Mesenchymal stem cell (in vitro differentiated cells and primary cell): ENCODE data around the gene SRSF4.
"Not testable (repeated sequence)": the region's sequence is repeated elsewhere in the genome, so short reads cannot be mapped to it uniquely, and the experiment has no call there.

Source experiments
- DNase-seq: peaks from one replicate; pipeline ENCODE4 v3.0.0-alpha.2; 2013
- H2AFZ ChIP-seq: one replicate; pipeline ENCODE4 v1.6.1; 2013; ENCODE audit warnings: low read depth, mild to moderate bottlenecking, control low read depth, inconsistent platforms, low read length, moderate library complexity
- H2AK5ac ChIP-seq: 2 replicates; pipeline ENCODE4 v1.6.1; 2013; ENCODE audit warnings: low read length, moderate library complexity, mild to moderate bottlenecking, inconsistent platforms; ENCODE audit not compliant: severe bottlenecking
- H2BK120ac ChIP-seq: one replicate; pipeline ENCODE4 v1.6.1; 2013; ENCODE audit warnings: low read depth, mild to moderate bottlenecking, inconsistent platforms, low read length, moderate library complexity
- H2BK12ac ChIP-seq, 2 experiments: one replicate each; pipeline ENCODE4 v1.6.1; 2013; ENCODE audit warnings: inconsistent platforms in 2 of 2, low read length in 2 of 2, mild to moderate bottlenecking in 2 of 2, moderate library complexity in 2 of 2, control low read depth in 1 of 2
- H2BK15ac ChIP-seq: one replicate; pipeline ENCODE4 v1.6.1; 2013; ENCODE audit warnings: mild to moderate bottlenecking, low read depth, inconsistent platforms; ENCODE audit not compliant: poor library complexity, severe bottlenecking
- H2BK5ac ChIP-seq: 2 replicates; pipeline ENCODE4 v1.6.1; 2013; ENCODE audit warnings: low read depth, mild to moderate bottlenecking, low read length, control low read depth, inconsistent platforms; ENCODE audit not compliant: poor library complexity, severe bottlenecking
- H3K14ac ChIP-seq, 2 experiments: one replicate each; pipeline ENCODE4 v1.6.1; 2013; ENCODE audit warnings: inconsistent platforms in 2 of 2, low read length in 2 of 2, control low read depth in 1 of 2, mild to moderate bottlenecking in 1 of 2, moderate library complexity in 1 of 2
- H3K18ac ChIP-seq, 2 experiments: one replicate each; pipeline ENCODE4 v1.6.1; 2013; ENCODE audit warnings: inconsistent platforms in 2 of 2, low read length in 2 of 2, control low read depth in 1 of 2, low read depth in 1 of 2, mild to moderate bottlenecking in 1 of 2
- H3K23ac ChIP-seq, 2 experiments: one replicate each; pipeline ENCODE4 v1.6.1; 2013; ENCODE audit warnings: inconsistent platforms in 2 of 2, low read length in 2 of 2, mild to moderate bottlenecking in 2 of 2, moderate library complexity in 2 of 2, control low read depth in 1 of 2
- H3K27ac ChIP-seq: 2 replicates; pipeline ENCODE4 v1.5.1; 2013; ENCODE audit warnings: mild to moderate bottlenecking, moderate library complexity, low read length, control low read depth, inconsistent platforms; ENCODE audit not compliant: poor library complexity, severe bottlenecking
- H3K27me3 ChIP-seq, 2 experiments: 2 replicates each; pipeline versions ENCODE4 v1.6.1 to v1.7.0; 2013; ENCODE audit warnings: low read length in 2 of 2, mild to moderate bottlenecking in 2 of 2, moderate library complexity in 2 of 2, control low read depth in 1 of 2, inconsistent platforms in 1 of 2; ENCODE audit not compliant: control insufficient read depth in 1 of 2, insufficient read depth in 1 of 2
- H3K36me3 ChIP-seq, 2 experiments: 2 replicates each; pipeline versions ENCODE4 v1.6.1 to v1.7.0; 2013; ENCODE audit warnings: low read length in 2 of 2, control low read depth in 1 of 2, inconsistent platforms in 1 of 2, low read depth in 1 of 2, mild to moderate bottlenecking in 1 of 2; ENCODE audit not compliant: insufficient read depth in 2 of 2, control insufficient read depth in 1 of 2
- H3K4ac ChIP-seq, 2 experiments: one replicate each; pipeline ENCODE4 v1.6.1; 2013; ENCODE audit warnings: inconsistent platforms in 2 of 2, low read length in 2 of 2, mild to moderate bottlenecking in 2 of 2, moderate library complexity in 2 of 2, control low read depth in 1 of 2, low read depth in 1 of 2
- H3K4me1 ChIP-seq: 2 replicates; pipeline ENCODE4 v1.6.1; 2013; ENCODE audit warnings: low read depth, low read length, control low read depth; ENCODE audit not compliant: control insufficient read depth, insufficient read depth
- H3K4me2 ChIP-seq: 2 replicates; pipeline ENCODE4 v1.6.1; 2013; ENCODE audit warnings: low read length, mild to moderate bottlenecking, inconsistent platforms; ENCODE audit not compliant: poor library complexity, severe bottlenecking
- H3K4me3 ChIP-seq, 2 experiments: 2 replicates each; pipeline versions ENCODE4 v1.5.1 to v1.7.0; 2013; ENCODE audit warnings: low read length in 2 of 2, mild to moderate bottlenecking in 2 of 2, control low read depth in 1 of 2, low read depth in 1 of 2; ENCODE audit not compliant: insufficient read depth in 1 of 2
- H3K79me1 ChIP-seq: replicated peaks from 2 replicates; pipeline ENCODE4 v1.6.1; 2013; ENCODE audit warnings: mild to moderate bottlenecking, control low read depth, low read length, inconsistent platforms; ENCODE audit not compliant: poor library complexity, severe bottlenecking
- H3K9ac ChIP-seq: 2 replicates; pipeline ENCODE4 v1.7.0; 2013; ENCODE audit warnings: mild to moderate bottlenecking, low read length, moderate library complexity
- H3K9me3 ChIP-seq: 2 replicates; pipeline ENCODE4 v1.7.0; 2013; ENCODE audit warnings: mild to moderate bottlenecking, low read length; ENCODE audit not compliant: control insufficient read depth
- H4K8ac ChIP-seq: one replicate; pipeline ENCODE4 v1.6.1; 2013; ENCODE audit warnings: inconsistent platforms, mild to moderate bottlenecking, low read length, moderate library complexity
- H4K91ac ChIP-seq: one replicate; pipeline ENCODE4 v1.6.1; 2013; ENCODE audit warnings: mild to moderate bottlenecking, low read length, inconsistent platforms
- WGBS: methylation state at CpG from one replicate; pipeline ENCODE4 v1.1.7; 2013; ENCODE audit warnings: mixed read lengths; 5-methylcytosine and 5-hydroxymethylcytosine counted together

SRSF4 gene

GRCh38 chr1:29131056-29131455, 50.6 kb downstream of the SRSF4 start:
- not testable (repeated sequence) for H2AK5ac ChIP-seq, H2BK120ac ChIP-seq, H3K9me3 ChIP-seq, H3K36me3 ChIP-seq, H2AFZ ChIP-seq, DNase-seq, H3K23ac ChIP-seq, H4K8ac ChIP-seq, H4K91ac ChIP-seq, H3K18ac ChIP-seq, H3K9ac ChIP-seq, H3K14ac ChIP-seq, H2BK12ac ChIP-seq, H3K27ac ChIP-seq, H3K4me3 ChIP-seq, H2BK15ac ChIP-seq, H3K4me2 ChIP-seq, H3K79me1 ChIP-seq, H2BK5ac ChIP-seq, H3K4me1 ChIP-seq, H3K4ac ChIP-seq
- peaks cover 6 to 30% of the 10 kb centered on the region in 2 experiments for H3K27me3 ChIP-seq
- 97% methylated on average over 29 of the region's 29 CpGs for WGBS

- Histone ChIP-seq H3K9me3 (no peaks in the 10 kb centered on the region), H4K91ac (no peak overlapping the region), H3K18ac (no peak overlapping the region), H3K27ac (no peak overlapping the region), H3K4me2 (no peak overlapping the region), H2BK12ac (no peak overlapping the region), H4K8ac (no peak overlapping the region), H2BK120ac (no peak overlapping the region), H3K79me1 (no peaks in the 10 kb centered on the region), H3K9ac (no peak overlapping the region), H3K27me3 (peaks cover 6 to 23% of the 10 kb centered on the region in 2 experiments), H3K36me3 (no peaks in the 10 kb centered on the region), H2AFZ (no peak overlapping the region), H3K23ac (no peak overlapping the region), H2BK15ac (no peak overlapping the region), H3K4me3 (no peak overlapping the region), H3K14ac (no peak overlapping the region), H3K4me1 (peaks cover 2% of the 10 kb centered on the region), H2BK5ac (no peak overlapping the region), H3K4ac (no peak overlapping the region), H2AK5ac (no peak overlapping the region)
- no peak for DNase-seq
- WGBS = 92% methylated on average over 5 of the region's 5 CpGs
Observed at GRCh38 chr1:29129916-29130315, 51.8 kb downstream of the SRSF4 start.

- Histone ChIP-seq H4K8ac (no peak overlapping the region), H2AK5ac (no peak overlapping the region), H3K9ac (no peak overlapping the region), H2BK5ac (no peak overlapping the region), H3K4me1 (peaks cover 8% of the 10 kb centered on the region), H3K18ac (no peak overlapping the region), H3K36me3 (no peaks in the 10 kb centered on the region), H2BK15ac (no peak overlapping the region), H3K4me3 (no peak overlapping the region), H3K14ac (no peak overlapping the region), H2BK12ac (no peak overlapping the region), H3K27me3 (peaks cover 6 to 15% of the 10 kb centered on the region in 2 experiments), H4K91ac (no peak overlapping the region), H2BK120ac (no peak overlapping the region), H3K27ac (no peak overlapping the region), H3K4ac (no peak overlapping the region), H3K79me1 (peaks cover 2% of the 10 kb centered on the region), H3K9me3 (no peaks in the 10 kb centered on the region), H2AFZ (no peak overlapping the region), H3K23ac (no peak overlapping the region), H3K4me2 (no peak overlapping the region)
- no peak for DNase-seq
- WGBS = 91% methylated on average over 6 of the region's 6 CpGs
Observed at GRCh38 chr1:29128739-29129138, 53.0 kb downstream of the SRSF4 start.

- no peak overlapping the region for H2BK120ac ChIP-seq
- H3K18ac ChIP-seq = no peak overlapping the region
- WGBS = 95% methylated on average over 6 of the region's 6 CpGs
- DNase-seq = no peak
- H2BK12ac ChIP-seq = no peak overlapping the region
- no peak overlapping the region for H2BK15ac ChIP-seq
- no peak overlapping the region for H2AFZ ChIP-seq
- H3K9me3 ChIP-seq = no peaks in the 10 kb centered on the region
- H4K91ac ChIP-seq = no peak overlapping the region
- no peak overlapping the region for H3K4ac ChIP-seq
- no peak overlapping the region for H4K8ac ChIP-seq
- no peak overlapping the region for H3K4me3 ChIP-seq
- H2BK5ac ChIP-seq = no peak overlapping the region
- H3K27ac ChIP-seq = no peak overlapping the region
- H3K9ac ChIP-seq = no peak overlapping the region
- peaks cover 27% of the 10 kb centered on the region for H3K4me1 ChIP-seq
- peaks cover 6 to 15% of the 10 kb centered on the region in 2 experiments for H3K27me3 ChIP-seq
- peaks cover 14% of the 10 kb centered on the region for H3K79me1 ChIP-seq
- H3K23ac ChIP-seq = no peak overlapping the region
- no peak overlapping the region for H3K4me2 ChIP-seq
- peaks cover 0 to 2% of the 10 kb centered on the region in 2 experiments for H3K36me3 ChIP-seq
- H2AK5ac ChIP-seq = no peak overlapping the region
- no peak overlapping the region for H3K14ac ChIP-seq
Observed at GRCh38 chr1:29126198-29126597, 55.5 kb downstream of the SRSF4 start.
